LHCN-M2 (cell line): ENCODE results near the gene NRXN2. TPM values are rescaled to one million over a fixed set of nuclear protein-coding genes. Genes with fewer than 3 reads are reported as not detected.
"Not testable (repeated sequence)": the region's sequence is repeated elsewhere in the genome, so short reads cannot be mapped to it uniquely, and the experiment has no call there.

Experiments used
- DNase-seq: peaks from one replicate; pipeline ENCODE4 v3.0.0-alpha.2; 2012; ENCODE audit warnings: low read depth
- total RNA-seq: library from RNA; depleted of rRNA; stranded (reverse); fragments of >200 nt; gene quantifications from 2 replicates; pipeline ENCODE4 v1.2.3, GENCODE V29; 2014

Gene NRXN2
- total RNA-seq, 1 experiment from 2014 or later, result 34.0 TPM

DNA sequence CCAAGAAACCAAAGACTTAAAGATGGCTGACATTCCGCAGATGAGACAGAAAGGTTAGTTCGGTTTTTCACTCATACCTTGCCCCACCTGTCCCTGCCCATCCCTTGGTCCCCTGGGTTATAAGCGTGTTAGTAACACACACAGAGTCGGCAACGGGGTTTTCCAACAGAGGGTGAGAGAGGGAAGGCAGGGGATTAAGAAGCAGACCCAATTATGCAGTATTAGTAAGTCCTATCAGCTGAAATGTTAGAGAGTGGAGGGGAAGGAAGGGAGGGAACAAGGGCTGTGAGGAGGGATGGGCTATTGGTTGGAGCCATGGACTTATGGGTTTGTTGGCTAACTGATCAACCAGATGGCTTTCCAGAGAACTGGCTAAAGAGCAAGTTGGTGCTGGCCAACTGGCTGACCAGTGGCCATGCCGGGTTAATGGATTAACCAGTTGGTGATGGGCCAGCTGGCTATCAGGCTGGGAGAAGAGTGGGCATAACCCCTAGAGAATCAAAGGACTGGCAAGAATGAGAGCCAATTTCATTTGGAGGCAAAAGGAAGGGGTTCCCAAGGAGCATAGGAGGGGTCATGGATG lies 45.5 kb downstream of the NRXN2 start:
- no peak for DNase-seq

DNA sequence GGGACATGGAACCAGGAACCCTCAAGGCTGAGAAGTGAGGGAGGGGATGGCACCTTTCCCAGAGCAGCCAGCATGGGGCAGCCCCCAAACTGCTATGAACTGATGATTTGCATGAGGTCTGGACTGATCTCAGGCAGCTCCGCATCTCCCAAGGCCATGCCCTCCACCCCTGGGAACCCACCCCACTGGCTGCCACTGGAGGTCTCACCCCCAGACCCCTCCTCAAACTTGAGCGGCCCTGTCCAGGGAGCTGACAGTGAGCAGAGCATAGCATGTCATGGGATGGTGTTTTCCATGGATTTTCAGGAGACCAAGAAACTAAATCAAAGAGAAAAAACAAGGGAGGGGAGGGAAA lies 46.8 kb downstream of the NRXN2 start:
- DNase-seq, result no peak

GRCh38 chr11:64675450-64676260 lies 47.3 kb downstream of the NRXN2 start:
- peak; percentile 95 for DNase-seq

DNA sequence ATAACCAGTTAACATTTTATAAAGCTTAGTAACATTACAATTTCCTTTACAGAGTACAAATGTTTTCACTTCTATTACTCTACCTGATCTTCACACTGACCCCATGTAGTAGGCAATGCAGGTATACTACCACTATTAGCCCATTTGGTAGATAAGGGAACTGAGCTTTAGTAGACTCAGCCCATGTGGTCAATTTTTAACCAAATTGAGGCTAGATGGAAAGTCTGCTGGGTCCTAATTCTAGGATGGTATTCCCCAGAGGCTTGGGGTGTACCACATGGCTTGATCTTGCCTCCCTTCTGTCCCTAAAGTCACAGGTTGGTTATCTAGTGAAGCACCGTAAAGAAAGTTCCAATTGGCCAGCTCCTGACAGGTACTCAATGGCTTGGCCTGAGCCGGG lies 48.2 kb downstream of the NRXN2 start:
- no peak for DNase-seq

DNA sequence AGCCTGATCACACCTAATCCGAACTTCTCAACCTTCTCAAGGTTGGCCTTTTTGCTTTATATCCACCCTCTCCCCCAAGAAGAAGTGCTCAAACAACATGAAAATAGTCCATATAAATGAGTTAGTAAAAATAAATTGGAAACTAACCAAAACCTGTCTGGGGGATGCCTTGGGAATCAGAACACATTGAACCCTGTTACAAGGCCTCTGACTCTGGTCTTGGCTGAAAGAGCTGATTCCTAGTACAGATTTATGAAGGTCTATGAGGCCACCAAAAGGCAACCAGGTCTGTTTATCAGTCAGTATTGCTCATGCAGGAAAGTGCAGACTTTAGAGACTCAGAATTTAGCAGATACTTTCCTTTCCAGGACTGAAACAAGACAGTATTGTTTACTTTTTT lies 49.7 kb downstream of the NRXN2 start:
- no peak for DNase-seq

- DNase-seq, result no peak
Measured at GRCh38 chr11:64672875-64673274, 50.1 kb downstream of the NRXN2 start.

DNA sequence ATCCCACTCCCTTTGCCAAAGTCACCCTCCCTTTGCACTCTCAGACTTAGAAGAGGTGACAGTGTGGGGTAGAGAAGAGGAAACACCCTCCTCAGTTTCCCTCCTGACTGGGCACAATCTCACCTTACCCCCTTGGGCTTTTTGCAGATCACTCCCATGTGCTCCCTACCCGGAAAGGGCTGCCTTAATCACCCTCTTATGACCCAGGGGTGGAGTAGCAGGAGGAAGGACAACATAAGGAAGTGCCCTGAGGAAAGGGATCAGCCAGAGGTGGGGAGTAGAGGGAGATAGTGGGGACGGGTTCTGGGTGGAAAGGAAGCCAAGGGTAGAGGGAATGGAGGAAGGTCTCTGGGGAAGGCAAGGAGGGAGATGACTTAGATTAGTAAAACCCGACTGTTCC lies 52.0 kb downstream of the NRXN2 start:
- DNase-seq, result no peak

GRCh38 chr11:64667154-64667745 lies 55.7 kb downstream of the NRXN2 start:
- DNase-seq, result no peak

- no peak for DNase-seq
Measured at GRCh38 chr11:64665411-64665821, 57.6 kb downstream of the NRXN2 start.

- DNase-seq, result not testable (repeated sequence)
Measured at GRCh38 chr11:64664236-64664870, 58.6 kb downstream of the NRXN2 start.

GRCh38 chr11:64663656-64664055 lies 59.3 kb downstream of the NRXN2 start:
- DNase-seq, result no peak

- DNase-seq, result no peak
Measured at GRCh38 chr11:64661614-64662013, 61.4 kb downstream of the NRXN2 start.

GRCh38 chr11:64661146-64661545 lies 61.9 kb downstream of the NRXN2 start:
- peak; percentile 96 for DNase-seq

GRCh38 chr11:64660706-64661105 lies 62.3 kb downstream of the NRXN2 start:
- DNase-seq, result peak; percentile 39

GRCh38 chr11:64660205-64660604 lies 62.8 kb downstream of the NRXN2 start:
- no peak for DNase-seq

- DNase-seq, result peak; percentile 98
Measured at GRCh38 chr11:64659417-64660144, 63.4 kb downstream of the NRXN2 start.

DNA sequence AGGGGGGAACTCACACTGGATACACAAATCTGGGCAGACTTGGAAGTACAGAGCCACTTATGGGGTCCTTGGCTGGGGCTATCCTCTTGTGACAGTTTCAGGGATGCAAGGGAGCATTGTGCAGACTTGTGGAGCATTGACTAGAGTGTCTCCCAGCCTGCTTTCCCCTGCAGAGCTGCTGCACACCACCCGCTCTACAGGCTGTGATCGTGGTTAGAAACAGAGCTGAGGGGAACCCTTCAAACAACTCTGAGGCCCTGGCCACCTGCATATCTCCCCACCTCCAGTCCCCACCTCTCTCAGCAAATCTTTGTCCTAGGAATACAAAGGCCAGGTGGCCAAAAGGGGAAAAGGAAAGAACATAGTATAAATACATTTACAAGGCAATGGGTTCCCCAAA lies 64.7 kb downstream of the NRXN2 start:
- DNase-seq, result no peak

DNA sequence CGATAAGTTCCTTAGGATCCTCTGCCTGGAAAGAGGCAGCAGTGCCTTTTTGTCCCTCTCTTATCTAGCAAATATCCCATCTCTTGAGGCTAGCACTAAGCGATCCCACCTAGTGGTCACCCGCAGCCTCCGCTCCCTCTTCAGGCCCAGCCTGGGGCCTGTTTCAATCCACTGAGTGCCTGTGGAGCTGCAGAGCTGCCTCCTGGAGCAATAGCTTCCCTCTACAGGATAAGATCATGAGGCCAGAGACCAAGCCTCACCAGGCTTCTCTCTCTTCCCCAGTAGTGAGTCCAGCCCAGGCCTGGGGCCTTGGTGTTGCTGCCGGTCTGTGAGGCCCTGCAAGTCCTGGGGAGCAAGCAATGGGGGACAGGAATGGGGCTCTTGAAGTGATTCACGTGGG lies 66.1 kb downstream of the NRXN2 start:
- DNase-seq, result no peak

GRCh38 chr11:64655941-64656601 lies 66.9 kb downstream of the NRXN2 start:
- peak; percentile 44 for DNase-seq

DNA sequence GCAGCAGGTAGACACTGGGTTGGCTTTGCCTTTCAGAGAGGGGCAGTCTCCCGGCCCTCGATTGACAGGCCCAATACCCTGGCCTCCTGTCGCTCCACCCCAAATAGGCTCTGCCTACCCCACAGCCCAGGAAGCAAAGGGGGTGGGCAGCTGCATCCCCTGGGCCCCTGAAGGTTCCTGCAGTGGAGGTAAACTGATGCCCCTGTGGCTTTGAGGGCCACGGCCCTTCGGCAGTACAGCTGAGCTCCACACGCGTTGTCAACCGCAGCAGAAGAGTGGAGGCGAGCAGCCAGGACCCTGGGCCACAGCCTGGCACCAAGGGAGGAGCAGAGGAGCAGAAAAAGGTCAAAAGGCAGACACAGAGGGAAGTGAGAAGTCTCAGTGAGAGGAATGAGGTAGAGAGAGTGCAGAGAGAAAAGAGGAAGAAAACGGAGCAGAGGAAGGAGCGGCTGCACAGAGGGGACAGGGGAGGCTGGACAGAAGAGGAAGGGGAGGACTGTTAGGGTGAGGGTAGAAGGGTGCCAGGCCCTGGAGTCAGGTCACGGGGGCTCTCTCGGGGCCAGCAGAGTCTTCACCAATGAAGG lies 67.9 kb downstream of the NRXN2 start:
- DNase-seq, result no peak

DNA sequence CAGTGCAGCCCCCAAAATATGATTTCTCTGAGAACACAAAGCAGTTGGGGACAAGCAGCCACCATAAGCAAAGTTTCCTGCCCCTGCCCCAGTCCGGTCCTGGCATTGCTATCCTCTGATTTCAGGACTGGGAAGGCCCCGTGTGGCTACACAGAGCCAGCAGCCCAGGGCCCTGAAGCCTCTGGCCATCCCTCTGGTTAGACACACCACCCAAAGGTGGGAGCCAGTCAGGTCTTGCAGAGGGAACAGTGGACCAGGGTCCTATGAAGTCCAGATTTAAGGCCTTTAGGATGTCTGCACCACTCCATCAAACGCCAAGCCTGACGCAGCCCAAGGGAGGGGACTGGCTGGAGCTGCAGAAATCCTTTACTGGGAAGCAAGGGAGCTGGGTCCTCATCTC lies 68.6 kb downstream of the NRXN2 start:
- DNase-seq, result no peak
